Hematopoietic multipotent progenitor cell treated with erythropoietin and hydrocortisone succinate and interleukin-3 and kit ligand, for 4 days (in vitro differentiated cells): ENCODE results near the gene GALR1.

ENCODE experiments used
- DNase-seq: peaks from one replicate; pipeline ENCODE4 v3.0.0-alpha.2; 2015

Gene GALR1

DNA sequence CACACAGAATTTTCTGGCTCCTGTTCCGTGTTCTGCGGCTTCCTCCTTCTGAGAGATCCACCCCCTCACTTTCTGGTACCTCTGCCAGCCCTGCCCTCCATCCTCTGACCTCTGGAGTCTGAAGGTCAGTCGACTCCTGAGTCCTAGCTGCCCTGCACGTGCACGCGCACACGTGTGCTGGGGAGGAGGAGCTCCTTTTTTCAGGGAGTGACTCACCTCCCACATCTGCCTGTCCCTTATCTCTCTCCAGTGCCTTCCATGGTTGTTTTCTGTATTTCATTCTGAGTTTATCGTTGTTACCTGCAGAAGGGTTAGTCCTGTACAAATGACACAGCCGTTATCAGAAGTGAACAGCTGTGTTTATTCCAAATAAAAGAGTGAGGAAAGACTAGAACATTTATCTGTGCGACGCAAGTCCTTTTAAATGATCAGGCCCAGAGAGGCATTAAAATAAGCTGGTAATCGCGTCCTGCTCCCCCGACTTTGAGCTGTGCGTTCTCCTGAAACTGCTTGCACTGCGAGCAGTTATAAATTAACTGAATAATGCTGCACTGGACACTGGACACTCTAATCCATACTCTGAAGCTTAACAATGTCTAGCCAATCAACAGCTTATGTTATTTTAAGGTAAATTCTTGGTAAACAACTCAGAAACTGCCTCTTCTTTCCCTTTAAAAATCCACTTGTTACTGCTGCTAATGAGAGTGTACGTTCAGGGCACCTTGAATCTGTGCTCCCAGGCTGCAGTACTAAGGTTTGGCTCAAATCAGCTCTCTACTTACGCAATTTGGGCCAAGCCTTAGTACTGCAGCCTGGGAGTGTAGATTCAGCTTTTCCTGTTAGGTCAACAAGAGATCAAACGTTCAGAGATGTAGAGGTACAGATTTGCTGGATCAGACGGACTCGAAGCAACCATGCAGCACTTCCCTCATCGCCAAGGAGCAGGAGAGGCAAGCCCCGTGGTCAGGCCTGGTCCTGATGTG is 72.5 kb downstream of the GALR1 start:
- DNase-seq, result no peak

DNA sequence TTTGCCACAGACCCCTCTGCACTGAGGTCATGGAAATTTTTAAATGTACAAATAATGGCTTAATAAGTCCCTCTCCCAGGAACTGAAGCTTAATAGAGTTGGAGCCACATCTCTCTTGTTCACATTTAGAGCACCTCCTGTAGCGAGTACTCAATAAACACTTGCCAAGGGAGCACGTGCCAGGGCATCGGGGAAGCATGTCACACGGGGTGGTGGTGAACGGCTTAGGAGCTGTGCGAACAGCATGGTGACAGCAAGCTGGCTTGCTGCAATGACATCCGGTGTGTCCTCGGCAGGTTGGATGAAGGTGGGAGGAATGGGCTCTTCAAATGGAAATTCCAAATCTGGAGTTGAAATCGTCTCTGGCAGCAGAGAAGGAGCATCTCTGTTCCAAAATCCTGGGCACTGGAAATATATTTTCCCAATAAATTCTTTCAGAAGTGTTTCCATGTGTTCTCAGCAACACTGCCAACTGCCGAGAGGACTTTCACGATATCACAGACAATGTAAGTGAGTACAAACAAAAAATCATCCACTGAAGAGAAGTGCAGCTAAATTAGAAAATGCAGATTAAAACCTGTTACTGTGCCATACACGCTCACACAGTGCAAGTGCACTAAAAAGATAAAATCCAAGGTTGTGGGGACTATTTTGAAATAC is 74.1 kb downstream of the GALR1 start:
- no peak for DNase-seq
